HG02885 (cell line): ENCODE results near the gene SUN2.

Experiments used
- ATAC-seq: cut with Tn5 transposase; IDR thresholded peaks from one replicate; pipeline ENCODE4 v1.9.1; 2021; ENCODE audit warnings: mild to moderate bottlenecking; ENCODE audit not compliant: unreplicated experiment, poor library complexity

The SUN2 gene

DNA sequence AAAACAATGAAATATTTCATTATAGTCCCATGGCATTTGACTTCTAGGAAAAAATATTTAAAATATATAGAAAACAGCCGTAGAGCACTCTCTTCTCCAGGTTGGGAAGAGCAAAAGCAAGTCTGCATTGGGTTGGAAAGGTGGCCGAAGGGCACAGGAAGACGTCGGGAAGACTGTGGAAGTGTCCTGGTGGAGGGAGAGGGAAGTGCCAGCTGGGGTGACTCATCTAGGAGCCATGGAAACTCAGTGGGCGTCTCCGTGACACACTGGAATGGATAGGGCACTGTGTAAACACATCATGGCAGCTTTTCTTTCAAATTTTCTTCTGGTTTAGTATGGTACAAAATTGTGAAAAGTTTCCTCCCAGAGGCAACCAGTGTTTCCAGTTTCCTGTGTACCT, 37.4 kb downstream of the SUN2 start:
- no peak for ATAC-seq

DNA sequence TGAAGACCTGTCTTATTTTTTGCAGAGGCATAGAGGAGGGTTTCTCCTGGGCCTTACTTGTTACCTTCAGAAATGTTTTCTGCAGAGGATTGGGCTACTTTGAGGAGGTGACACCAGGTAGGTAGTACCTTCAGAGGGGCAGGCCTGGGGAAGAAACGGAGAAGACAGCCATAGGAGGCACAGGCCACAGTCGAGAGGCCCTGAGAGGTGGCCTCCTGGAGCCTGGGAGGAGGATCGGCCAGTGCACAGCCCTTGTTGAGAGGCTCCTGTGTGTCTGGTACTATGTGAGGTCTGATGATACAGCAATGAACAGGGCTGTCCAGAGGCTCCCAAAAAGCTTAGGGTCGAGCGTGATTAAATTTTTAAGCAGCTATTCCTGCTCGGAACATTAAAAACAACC, 38.6 kb downstream of the SUN2 start:
- ATAC-seq = no peak

DNA sequence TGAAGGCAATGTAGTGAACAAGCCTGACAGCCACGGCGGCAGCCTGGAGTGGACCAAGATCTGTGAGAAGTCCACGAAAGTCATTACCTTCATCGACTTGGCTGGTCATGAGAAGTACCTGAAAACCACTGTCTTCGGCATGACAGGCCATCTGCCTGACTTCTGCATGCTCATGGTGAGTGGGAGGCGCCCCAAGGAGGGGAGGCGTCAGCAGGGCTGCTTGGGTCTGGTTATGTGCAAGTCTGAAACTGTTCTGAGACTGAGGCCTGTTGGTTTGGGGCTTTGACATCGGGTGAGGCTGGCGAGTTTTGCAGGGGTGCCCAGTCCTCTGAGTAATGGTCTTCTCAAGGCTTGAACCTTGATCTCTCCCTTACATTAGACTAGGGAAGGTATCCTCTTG, 39.0 kb downstream of the SUN2 start:
- ATAC-seq = no peak

DNA sequence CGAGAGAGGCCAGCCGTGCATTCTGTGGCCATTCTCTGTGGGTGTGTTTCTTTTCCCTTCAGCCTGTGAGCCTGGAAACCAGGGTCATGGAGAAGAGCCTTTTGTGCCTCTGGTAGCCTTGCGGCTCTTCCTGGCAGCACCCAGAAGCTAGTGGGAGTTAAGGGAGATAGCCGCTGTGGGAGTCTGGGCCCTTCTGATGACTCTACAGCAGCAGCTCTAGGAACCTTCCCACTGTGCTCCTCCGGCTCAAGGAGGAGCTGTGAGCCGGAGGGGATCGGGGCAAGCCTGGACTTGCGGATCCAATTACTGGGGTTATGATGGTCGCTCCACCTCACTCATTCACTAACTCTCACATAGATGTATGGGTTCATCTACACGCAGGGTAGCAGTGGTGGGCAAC, 39.5 kb downstream of the SUN2 start:
- ATAC-seq = no peak

DNA sequence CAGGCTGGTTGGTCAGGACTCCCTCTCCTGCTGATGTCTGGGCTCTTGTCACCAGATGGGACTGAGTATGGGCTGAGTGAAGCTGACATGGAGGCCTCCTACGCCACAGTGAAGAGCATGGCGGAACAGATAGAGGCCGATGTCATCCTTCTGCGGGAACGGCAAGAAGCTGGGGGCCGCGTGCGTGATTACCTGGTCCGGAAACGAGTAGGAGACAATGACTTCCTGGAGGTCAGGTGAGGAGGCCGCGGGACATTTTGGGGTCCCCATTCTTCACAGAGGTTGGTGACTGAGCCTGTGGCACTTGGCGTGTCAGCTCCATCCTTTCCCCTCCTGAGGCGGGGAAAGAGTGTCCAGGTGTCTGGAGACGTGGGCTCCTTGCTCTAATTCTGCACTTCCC, 39.9 kb downstream of the SUN2 start:
- no peak for ATAC-seq

DNA sequence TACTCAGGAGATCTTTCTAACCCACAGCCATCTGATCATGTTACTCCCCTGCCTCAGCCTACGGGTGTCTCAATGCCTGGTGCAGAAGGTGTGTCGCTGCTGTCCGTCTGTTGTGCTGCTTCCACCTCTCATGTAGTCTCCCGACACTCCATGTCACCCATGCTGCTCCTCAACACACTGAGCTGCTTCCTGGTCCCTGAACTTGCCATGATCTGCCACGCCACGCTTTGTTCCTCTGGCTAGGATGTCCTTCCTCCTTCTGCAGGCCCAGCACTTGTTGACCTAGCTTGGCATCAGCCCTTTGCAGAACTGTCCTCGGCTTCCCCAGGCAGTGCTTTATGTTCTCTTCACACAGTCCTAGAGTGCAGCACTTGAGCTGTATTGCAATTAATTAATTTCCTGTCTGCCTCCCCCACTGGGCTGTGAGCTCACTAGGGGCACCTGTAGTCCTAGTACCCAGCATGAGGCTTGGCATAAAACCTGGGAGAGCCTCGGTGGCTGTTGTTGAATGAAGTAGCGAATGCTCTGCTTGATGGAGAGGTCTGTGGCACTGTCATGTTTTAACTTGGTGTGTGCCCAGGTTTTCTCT, 40.5 kb downstream of the SUN2 start:
- ATAC-seq = no peak

DNA sequence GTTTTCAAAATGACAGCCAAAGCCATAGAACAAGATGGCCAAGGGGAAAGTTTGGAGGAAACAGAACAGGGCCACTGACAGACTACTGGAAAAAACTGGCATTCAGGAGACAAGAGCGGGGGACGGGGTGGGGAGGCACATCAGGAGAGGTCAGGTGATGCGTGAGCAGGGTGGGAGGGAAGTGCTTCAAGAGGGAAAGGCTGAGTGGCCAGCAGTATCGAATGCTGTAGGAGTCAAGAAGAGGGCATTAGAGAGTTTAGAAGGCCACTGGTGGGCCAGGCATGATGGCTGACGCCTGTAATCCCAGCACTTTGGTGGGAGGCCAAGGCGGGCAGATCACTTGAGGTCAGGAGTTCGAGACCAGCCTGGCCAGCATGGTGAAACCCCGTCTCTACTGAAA, 41.9 kb downstream of the SUN2 start:
- no peak for ATAC-seq

DNA sequence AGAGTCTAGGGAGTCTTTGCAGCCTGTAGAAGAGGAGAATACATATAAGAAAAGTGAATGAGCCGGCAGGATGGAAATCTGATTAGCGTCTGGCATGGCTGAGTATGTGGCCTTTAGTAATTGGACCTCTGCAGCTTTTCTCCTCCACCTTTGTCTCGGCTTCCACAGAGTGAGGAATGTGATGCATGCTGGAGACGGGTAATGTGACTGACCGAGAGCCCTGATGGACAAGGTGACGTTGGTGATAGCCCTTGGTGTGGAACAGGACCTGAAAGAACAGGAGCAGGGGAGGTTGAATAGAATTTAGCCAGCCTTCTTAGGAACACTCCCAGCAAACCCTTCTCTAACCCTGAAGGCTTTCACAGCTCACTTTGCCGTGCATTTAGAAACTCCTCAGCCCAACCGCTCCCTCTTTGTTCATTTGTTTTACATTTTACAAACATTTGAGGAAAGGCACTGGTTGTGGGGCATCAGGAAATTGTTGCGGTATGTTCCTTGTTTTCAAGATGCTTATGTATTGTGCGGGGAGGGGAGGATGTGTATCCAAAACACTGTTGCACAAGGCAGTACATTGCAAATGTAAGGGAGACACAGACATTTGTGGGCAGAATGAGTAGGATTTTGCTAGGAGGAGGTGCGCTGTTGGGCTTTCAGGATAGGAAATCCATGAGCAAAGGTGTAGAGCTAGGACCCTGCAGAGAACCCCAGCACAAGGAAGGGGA, 43.2 kb downstream of the SUN2 start:
- ATAC-seq = no peak

DNA sequence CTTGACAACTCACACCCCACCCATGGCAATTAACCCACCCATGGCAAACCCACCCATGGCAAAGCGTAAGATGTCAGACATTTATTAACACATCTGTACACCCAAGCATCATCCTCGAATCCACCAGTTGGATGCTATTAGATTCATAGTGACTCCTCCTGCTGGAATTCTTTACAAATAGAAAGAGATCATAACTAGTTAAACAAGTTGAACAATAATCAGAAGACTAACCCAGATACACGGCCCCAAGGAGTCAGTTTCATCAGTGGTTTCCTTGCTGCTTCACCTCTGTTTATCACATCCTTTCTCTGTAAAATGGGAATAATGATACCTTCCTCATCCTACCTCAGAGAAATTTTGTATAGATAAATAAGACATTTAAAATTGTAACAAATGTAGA, 44.9 kb downstream of the SUN2 start:
- no peak for ATAC-seq

DNA sequence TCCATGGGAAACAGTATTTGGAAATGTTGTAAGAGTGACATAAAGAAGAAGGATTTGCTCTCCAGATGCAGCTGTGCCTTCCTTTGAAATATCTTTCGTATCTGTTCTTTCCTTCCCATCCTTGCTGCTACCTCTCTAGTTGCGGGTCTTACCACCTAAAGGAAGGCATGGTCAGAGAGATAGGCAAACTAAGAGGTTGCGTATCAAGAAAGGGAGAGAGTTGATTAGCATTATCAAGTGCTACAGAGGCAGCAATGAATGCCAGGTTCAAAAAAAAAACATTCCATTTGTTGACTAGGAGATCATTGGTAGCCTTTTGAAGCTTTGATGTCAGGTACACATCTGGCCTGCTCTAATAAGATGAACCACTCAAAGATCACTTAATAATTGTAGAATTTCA, 45.4 kb downstream of the SUN2 start:
- no peak for ATAC-seq

DNA sequence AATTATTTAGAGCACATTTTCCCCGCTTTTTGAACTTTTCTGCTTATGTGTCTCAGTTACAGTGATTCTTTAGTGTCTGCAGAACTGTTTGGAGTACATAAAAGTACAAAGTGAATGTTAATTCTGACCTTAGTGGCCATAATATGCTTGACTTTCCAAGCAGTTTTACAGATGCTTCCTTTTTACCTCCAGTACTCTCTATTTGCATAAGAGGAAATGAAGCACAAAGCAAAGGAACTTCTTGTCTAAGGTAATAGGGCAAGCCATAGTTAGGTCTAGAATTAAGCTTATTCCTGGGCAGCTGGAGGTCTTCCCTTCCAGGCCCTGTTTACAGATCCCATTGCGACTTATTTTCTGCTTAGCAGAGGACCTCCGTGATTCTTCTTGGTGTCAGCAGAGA, 46.5 kb downstream of the SUN2 start:
- ATAC-seq = no peak

DNA sequence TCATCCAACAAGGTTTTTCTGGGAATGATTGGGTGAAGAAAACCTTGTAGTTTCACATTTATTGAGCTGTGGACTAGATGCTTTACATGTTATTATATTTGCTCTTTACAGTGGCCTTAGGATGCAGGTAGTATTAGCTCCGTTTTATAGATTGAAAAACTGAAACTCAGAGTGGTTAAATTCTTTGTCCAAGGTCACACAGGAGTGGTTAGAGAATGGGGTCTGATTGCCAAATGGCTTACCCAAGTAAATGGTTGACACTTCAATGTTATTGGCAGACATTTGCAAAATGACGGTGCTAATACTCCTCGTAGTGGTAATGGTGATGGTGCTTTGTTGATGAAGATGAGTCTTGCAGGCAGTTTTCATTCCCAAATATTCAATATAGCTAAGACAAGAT, 47.8 kb downstream of the SUN2 start:
- no peak for ATAC-seq

DNA sequence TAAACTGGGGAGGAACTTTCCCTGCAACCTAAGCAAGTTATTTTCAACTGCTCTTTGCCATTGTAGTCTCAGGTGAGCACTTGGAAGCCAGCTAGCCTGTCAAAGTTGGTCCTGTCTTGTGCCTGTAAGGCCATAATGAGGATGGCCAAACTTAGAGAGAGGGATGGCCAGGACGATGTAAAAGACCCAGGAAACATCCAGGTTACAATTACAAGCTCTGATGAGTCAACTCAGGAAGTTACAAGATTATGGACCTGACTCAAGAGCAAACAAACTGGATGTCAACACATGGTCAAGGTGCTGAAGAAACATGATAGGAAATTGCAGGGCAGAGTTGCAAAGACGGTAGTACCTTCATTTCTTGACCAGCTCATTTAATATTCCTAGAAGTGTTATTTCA, 48.5 kb downstream of the SUN2 start:
- no peak for ATAC-seq

DNA sequence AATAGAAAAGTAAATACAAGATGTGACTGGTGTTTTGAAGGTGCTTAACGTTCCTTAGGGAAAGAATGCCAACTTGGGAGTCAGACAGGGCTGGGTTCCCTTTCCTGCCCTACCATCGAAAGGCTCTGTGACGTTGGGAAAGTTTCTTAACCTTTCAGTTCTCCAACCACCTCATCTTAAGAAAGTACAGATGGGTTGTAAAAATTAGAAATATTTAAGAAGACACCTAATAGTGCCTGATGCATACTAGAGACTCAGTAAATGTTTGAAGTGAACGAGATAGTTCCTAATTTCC, 49.0 kb downstream of the SUN2 start:
- ATAC-seq = no peak

DNA sequence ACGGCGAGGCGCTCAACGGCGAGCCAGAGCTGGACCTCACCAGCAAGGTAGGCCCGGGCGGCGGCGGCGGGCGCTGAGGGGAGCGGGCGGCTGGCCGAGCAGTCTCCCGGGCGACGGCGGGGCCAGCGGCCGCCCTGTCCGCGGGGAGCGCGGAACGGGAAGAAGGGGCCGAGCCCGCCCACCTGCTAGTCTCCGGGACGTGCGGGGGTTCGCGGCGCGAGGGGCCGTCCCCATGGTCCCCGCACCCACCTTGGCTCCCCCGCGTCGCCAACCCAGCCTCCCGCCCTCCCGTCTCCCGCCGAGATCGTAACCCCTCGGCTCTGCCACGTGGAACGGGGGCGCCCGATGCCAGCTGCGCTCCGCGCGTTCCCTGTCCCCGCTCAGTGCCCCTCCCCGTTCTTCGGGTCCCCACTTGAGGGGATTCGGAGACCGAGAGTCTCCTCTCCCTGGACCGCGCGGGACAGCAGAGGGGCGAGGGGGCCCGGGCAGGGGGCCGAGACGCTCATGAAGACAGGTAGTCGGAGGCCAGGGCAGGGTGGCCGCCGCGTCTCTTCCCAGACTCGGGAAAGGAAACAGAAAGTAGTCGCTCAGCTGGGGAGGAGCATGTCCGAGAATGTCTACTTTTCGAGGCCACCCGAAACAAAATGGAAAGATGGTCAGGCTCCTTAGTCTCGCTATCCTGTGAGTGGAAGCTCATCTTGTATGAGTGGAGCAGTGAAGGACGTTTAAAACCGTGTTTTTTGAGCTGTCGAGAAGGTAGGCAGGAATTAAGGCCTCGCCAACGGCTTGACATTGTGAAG, 49.5 kb downstream of the SUN2 start:
- ATAC-seq = no peak

DNA sequence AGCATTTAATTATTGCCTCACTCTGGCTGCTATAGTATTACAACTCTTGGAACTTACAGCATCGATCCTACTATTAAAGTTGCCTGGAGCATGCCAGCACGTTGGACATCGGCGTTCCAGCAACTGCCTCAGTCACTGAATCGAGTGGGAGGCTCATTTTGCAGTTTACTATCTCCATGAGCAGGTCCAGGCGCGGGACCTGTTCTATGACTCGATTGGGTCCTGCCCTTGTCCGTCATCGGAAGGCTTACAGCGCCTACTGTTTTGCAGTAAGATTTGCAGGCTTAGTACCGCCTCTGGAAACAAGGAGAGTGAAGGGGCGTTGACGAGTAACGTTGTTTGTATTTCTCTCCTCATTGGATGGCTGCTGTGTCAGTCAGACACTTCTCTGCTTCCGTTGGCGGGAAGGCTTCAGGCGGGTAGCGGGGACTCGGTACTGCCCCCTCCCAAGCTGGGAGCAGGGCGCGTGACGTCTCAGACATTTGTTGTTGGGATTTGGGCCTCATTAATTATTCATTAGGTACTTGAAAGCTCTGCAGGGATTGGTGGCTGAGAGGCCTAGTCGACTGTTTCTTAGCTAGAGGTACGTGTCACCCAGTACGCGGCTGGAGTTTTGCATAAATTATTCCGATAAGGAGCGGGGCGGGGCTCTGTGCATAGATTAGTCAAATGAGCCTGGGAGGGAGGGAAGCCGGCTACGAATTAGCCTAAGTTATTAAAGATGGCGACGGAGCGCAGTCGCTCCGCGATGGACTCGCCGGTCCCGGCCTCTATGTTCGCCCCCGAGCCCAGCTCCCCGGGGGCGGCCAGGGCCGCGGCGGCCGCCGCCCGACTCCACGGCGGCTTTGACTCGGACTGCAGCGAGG, 50.3 kb downstream of the SUN2 start, which contains the start of gene GTPBP1:
Gene GTPBP1 (plus strand): TSS at position 710 of the 866 bp plus-strand sequence. CDS start 12 bp downstream, at position 722.
- peak; percentile 74 for ATAC-seq

DNA sequence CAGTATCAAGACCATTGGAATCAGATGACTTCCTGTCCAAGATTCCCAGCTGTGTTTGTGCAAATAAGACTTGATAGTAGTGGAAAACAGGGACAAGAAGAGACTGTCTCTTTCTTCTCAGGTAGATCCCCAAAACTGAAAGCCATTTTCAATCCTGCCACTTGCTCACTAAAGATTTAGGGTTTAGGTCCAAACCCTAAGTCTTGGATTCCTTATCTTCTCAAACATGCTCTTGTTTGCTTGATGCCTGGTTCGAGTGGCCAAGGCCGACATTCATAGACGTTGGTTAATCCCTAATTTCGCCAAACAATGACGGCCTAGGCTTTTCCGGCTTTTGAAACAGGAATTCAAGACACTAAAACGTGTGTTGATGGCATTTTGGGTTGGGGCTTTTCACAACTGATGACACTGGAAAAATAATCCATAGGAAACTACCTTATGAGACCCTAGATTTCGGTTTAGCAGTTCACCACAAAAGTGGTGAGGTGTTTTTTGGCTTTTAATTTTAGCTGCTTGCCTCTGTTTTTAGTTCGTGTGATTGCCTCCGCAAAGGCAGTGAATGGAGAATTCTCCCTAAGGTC, 51.1 kb downstream of the SUN2 start:
- no peak for ATAC-seq

DNA sequence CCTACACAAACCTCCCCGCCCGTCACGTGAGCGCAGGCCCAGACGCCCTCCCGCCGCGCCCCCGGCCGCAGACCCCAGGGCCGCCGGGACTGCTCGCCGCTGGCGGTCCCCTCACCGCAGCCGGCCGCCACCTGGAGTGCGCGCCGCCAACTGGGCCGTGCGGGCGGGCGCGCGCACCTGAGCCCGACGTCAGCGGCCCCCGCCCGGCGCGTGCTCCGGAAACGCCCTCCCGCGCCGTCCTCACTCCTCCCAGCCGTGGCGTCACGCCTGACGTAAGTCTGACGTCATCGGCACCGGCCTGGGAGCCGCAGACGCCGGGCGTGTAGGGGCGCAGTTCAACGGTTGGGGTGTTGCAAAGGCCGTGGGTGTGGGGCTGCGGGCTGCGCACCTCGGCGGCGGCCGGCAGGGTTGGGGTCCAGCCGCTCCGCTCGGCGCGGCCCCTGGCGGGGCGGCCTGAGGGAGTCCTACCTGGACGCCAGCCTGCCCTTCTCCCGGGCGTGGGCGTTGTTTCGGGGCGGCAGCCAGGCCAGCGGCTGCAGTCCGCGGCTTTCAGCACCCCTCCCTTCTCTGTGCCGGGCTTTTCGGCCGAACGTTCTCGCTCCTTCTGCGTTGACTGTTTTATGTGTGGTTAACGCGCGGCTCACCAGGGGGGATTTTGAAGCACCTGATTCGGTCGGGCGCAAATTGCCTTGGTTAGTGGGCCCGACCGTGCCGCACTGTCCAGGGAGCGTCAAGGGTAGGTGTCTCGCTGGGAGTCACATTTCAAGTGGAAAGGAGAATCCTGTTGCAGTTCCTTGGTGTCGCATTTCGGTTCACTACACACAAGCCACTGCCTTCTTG, 54.8 kb downstream of the SUN2 start, which contains the start of gene JOSD1:
Gene JOSD1 (minus strand): TSS at position 155 of the 840 bp plus-strand sequence. CDS start 956 bp downstream, outside the sequence.
- ATAC-seq = peak; percentile 42

DNA sequence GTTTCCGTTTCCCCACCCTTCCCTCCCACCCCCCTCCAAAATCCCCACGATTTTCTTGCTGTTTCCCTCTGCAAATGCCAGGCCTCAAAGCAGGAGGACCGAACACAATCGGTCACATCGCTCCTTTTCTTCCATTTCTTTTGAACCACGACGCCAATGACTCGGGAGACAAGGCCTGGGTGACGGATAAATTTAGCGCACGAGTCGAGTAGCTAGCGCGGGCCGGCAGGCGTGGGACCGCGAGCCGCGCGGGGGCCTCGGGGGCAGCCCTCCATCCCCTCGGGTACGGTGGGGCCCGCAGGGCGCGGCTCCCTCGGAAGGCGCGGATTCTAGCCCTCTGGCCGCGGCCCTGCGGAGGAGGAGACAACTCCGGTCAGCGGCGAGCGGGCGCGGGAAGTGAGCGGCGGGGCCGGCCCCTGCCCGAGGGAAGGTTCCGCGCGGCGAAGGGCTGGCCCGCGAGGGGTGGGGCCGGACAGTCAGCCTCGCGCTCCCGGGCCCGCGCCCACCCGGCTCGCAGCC, 55.5 kb downstream of the SUN2 start:
- no peak for ATAC-seq
